NCI-H1930 (cell line): ENCODE data around the gene POLD2.
A peak's percentile ranks its signal among the peaks of the same experiment; 100 is the strongest.

Experiments
- DNase-seq, 2 experiments: peaks; one replicate each; lab custom pipeline; 2025; lab: John Stamatoyannopoulos, UW

The POLD2 gene

GRCh38 chr7:44101303-44101965 lies 21.9 kb downstream of the POLD2 start:
- DNase-seq: no peak

- no peak for DNase-seq
Observed at GRCh38 chr7:44100458-44101302, 22.7 kb downstream of the POLD2 start.

DNA sequence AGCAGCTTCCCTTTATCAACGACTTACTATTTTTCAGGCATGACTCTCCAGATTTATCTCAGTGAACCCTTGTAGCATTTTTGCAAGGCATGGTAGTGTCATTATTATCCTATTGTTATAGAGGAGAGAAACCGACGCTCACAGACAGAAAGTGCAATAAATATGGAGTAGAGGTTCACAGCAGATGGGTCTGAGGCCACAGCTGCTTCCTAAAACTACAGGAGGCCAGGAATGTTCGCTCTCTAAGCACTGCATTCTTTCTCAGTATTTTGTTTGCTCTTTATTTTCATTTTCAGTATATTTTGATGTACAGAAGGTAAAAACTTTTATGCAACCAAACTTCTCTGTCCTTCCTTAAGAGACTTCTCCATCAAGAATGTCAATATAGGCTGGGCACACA lies 23.7 kb downstream of the POLD2 start:
- DNase-seq: no peak

- DNase-seq: no peak
Observed at GRCh38 chr7:44098092-44099068, 25.0 kb downstream of the POLD2 start.

- no peak for DNase-seq
Observed at GRCh38 chr7:44097064-44097932, 26.1 kb downstream of the POLD2 start.

DNA sequence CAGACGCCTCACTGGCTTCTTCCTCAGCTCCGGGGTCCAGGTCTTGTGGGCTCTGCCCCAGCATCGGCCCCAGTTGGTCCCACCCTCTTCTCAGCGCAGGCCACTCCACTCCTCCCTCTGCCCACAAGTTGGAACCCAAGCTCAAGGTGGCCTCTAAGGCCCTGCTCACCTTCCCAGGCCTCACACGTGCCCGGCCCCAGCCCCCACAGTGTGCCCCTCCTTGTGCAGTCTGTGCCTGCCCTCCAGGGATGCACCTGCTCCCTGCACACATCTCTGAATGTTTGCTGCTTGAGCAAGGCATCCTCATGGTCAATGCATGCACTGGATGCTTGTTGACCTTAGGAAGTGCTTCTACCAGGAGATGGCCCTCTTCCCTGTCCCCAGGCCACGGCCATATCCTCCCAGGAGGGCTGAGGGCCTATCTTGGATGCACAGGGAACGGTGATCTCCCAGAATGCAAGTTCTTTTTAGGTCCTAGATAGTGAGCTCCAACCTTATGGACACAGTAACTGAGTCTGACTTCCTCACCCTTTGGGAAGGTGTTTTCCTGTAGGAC lies 26.9 kb downstream of the POLD2 start:
- DNase-seq: no peak

DNA sequence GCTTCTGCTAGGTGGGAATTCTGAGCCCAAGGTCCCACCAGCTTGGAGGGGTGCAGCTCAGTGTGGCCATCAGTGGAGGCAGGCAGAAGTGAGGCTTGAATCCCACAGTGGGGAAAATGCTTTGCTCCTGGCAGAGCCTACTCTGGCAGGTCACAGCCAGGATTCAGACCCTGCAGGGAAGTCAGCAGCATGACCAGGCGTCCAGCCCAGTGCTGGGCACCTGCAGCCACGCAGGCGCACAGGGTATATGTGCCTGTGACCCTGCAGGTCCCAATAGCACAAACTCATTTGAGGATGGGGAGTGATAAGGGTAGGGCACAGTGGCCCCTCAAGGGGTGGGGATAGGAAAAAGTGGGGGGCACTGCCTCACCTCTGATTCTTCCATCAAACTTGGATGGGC lies 27.6 kb downstream of the POLD2 start:
- DNase-seq: no peak

DNA sequence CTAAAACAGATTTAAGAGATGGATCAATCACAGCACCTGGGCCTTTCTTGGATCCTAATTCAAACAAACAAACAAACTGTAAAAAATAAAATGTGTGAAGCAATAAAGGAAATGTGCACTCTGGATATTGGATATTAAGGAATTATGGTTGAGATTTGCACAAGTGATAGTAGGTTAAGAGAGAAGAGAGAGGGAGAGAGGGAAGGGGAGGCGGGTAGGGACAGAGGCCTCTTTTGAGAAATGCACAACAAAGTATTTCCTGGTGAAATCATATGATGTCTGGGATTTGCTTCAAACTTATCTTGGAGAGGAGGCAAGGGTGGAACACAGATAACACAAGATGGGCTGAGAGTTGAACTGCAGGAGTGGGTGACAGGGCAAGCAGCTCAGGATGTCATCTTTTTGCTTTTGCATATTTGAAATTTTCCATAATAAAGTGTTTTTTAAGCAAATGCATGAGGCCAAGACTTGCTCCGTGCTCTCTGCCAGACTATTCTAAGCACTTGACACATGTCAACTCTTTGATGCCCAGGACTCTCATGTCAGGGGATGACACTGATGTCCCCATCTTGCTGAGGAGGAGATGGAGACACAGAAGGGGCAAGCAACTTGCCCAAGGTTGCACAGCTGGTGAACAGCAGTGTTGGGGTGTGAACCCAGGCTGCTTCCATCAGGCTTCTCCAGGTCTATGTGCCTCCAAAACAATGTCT lies 28.3 kb downstream of the POLD2 start:
- no peak for DNase-seq

DNA sequence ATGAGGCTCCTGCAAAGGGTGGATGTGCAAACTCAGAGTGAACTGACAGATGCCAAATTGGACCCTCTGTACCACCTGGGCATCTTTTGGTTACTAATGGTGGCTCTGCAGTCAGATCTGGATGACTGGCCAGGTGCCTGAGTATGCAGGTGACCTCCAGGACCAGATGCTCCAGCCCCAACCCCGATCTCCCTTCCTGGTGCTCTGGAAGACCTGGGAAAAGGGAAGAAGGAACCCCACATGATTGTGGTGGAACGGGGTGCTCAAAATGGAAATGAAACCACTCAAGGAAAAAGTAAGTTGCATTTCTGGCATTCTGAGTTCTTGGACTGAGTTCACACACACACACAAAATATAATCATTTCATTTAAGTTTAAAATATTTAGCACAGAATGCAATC lies 29.0 kb downstream of the POLD2 start:
- DNase-seq: no peak

DNA sequence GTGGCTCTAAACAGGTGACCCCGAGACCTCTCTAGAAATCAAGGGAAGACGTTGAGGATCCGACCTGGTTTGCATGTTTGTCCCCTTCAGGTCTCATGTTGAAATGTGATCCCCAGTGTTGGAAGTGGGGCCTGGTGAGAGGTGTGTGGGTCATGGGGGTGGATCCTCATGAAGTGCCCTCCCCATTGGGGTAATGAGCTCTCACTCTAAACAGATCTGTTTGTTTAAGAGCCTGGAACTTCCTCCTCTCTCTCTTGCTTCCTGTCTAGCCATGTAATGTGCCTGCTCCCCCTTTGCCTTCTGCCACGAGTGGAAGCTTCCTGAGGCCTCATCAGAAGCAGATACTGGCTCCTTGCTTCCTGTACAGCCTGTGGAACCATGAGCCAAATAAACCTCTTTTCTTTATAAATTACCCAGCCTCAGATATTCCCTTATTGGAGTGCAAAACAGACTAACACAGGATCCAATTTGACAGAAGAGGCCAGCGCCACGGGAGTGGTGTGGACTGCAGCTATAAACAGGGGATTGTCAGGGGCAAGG lies 30.2 kb downstream of the POLD2 start:
- no peak for DNase-seq

DNA sequence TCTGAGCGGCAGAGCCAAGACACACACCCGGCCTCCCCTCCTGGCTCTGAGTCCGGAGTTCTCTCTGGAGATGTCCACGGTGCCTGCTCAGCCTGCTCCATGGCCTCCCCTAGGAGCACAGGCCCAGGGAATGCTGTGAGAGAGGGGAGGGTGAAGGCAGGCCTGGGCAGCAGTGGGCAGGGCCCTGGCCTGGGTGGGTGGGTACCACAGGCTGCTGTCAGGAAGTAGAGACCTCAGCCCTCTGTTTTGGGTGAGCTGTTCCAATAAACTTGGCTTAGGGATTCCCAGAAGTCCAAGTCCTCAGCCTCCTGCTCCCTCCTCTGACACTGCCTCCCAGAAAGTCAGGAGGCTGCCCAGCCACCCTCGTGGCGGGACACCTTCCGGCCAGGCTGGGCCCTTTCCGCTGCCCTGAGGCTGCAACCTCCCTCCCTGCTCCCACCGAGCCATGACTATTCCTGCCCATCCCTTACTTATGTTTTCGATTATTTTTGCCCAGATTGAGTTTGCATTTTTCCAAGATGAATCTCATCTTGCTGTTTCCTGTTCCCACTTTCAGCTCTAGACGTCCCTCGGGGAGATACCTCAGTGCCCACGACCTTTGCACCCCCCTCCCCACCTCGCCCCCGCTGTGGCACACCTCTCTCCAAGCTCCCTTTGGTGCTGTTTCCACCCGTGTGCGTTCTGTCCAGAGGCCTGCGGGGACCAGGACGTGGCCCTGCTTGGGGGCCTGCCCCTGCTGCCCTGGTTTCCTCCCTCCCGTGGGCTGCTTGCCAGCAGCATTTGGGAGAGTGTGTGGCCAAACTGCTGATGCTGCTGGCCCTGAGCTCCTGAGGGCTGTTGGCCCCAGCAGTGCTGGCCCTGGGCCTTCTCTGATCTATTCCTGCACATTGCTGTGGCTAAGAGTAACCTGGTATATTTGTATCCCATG lies 35.2 kb downstream of the POLD2 start:
- DNase-seq: no peak

DNA sequence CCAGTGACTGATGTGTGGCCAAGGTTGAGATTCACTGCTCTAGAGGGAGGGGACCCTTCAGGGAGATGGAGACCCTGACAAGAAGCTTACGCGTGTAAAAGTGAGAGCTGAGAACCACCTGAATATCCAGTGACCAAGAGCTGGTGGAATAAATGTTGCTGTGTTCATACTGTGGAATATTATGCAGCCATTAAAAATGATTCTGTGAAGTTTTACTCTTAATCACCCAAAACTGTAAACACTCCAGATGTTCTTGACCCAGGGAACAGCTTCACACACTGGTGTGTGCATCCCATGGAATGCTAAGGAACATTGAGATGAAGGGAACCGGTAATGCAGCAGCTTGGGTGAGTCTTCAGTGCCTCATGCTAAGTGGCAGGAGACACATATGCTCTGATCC lies 36.7 kb downstream of the POLD2 start:
- no peak for DNase-seq

- DNase-seq: no peak
Observed at GRCh38 chr7:44085546-44085945, 37.8 kb downstream of the POLD2 start.

GRCh38 chr7:44084701-44085100 lies 38.6 kb downstream of the POLD2 start:
- DNase-seq: no peak

DNA sequence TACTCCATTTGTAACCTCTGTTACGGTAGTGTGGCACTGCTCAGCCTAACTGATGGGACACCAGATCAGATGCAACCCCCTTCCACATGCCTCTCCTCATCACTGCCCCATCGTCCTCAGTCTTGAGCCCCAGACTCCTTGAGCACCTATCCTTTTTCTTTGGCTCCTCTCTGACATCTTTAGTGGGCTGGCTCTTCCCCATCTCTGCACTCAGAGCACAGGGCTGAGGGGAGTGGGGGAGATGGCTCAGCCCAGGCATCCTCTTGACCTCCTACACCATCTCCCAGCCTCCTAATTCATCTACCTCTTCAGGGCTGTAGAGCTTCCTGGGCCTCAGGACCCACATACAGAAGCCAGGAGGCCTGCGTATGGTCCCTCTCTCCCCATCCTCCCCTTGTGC lies 39.6 kb downstream of the POLD2 start:
- DNase-seq: no peak

GRCh38 chr7:44082541-44083207 lies 40.7 kb downstream of the POLD2 start:
- peak; percentile 97 for DNase-seq

DNA sequence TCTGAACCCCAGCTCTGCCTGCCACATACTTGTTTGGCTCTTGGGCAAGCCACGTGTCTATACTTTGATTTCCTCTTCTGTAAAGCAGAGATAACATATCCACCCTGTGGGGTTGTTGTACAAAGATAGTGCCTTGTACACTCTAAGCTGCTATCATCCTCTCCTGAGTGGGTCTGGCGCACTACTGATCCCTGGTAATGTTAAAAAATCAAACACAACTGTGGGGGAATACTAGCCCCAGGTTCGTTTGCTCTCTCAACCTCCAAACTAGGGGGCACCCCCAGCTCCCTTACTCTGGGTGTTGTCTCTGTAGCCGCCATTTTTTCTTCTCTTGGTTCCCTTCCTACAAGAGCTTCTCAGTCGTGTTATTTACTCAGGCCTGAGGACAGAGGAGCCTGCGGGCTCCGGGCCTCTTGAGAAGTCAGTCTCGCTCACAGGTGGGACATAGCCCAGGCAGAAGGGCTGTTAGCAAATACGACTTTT lies 42.0 kb downstream of the POLD2 start:
- DNase-seq: no peak

DNA sequence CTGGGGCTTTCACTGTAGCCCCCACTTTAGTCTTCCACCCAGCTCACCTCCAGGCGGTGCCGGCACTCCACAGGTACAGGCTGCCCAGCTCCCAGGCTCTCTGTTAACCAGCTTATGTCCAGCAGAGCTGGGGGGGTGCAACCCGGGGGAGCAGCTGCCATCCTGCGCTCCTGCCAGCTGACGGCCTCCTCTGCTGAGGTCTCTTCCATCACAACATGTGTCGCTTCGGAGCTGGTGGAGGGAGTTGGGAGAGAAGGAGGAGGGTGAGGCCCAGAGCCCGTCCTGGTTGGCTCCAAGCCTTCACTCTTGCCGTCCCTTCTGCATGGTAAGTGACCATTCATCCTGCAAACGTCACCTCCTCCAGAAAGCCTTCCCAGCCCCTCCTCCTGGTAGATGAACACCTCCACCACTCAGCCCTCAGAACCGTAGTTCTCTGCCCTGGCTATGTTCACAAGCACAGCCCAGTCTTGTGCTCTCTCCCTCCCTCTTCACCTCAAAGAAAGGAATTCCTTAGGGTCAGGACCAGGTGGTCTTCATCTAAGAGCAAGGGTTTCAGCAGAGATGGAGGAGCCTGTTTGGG lies 42.6 kb downstream of the POLD2 start:
- DNase-seq: no peak
